ACC112 (cell line): Measurements from ENCODE around the gene CWC22.

Source experiments
- H2AFZ ChIP-seq: fragments of 200-600 bp; sonication (generic); one replicate; pipeline ENCODE4 v1.6.0; 2017; ENCODE audit warnings: antibody characterized with exemption, low read length; ENCODE audit not compliant: unreplicated experiment
- H3K27ac ChIP-seq: fragments of 200-600 bp; sonication (generic); 2 replicates; pipeline ENCODE4 v1.5.1; 2014; ENCODE audit warnings: low read depth, mild to moderate bottlenecking, antibody characterized with exemption, low read length, moderate library complexity
- H3K27me3 ChIP-seq: fragments of 200-600 bp; sonication (generic); 2 replicates; pipeline ENCODE4 v1.6.1; 2014; ENCODE audit warnings: mild to moderate bottlenecking, antibody characterized with exemption, low read length, moderate library complexity, mixed read lengths; ENCODE audit not compliant: insufficient read depth
- H3K36me3 ChIP-seq: fragments of 200-600 bp; sonication (generic); 2 replicates; pipeline ENCODE4 v1.6.1; 2016; ENCODE audit warnings: mild to moderate bottlenecking, antibody characterized with exemption, low read length, moderate library complexity, mixed read lengths; ENCODE audit not compliant: insufficient read depth
- H3K4me1 ChIP-seq: fragments of 200-600 bp; sonication (generic); one replicate; pipeline ENCODE4 v1.6.1; 2016; ENCODE audit warnings: low read length, mixed read lengths; ENCODE audit not compliant: insufficient read depth, unreplicated experiment, control insufficient read depth
- H3K4me3 ChIP-seq: fragments of 200-600 bp; sonication (generic); 2 replicates; pipeline ENCODE4 v1.5.1; 2014; ENCODE audit warnings: mild to moderate bottlenecking, low read depth, low read length
- H3K79me2 ChIP-seq: fragments of 200-600 bp; sonication (generic); one replicate; pipeline ENCODE4 v1.6.0; 2016; ENCODE audit warnings: low read length; ENCODE audit not compliant: control insufficient read depth, unreplicated experiment, insufficient read depth

Gene CWC22

DNA sequence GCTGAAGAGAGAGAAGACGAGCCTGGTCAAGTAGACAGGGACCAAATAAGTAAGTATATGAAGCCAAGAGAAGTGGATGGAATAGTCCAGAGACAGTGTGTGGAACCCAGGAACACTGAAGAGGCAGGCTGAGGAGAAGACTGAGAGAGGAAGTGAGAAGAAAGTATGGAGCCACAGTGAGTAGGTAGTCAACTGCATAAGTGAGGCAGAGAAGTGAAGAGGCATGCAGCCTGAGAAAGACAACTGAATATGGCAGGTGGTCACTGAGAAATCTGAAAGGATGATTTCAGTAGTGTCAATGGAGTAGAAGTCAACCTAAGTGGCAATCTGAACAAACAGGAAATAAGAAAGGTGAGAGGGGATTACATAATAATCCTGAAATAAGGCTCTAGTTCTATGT lies 55.4 kb downstream of the CWC22 start:
- H3K27me3 ChIP-seq, result no peaks in the 10 kb centered on the region
- no peak overlapping the region for H3K27ac ChIP-seq
- H3K36me3 ChIP-seq, result peaks cover 26% of the 10 kb centered on the region
- no peak overlapping the region for H2AFZ ChIP-seq
- no peaks in the 10 kb centered on the region for H3K4me1 ChIP-seq
- H3K79me2 ChIP-seq, result no peaks in the 10 kb centered on the region
- no peak overlapping the region for H3K4me3 ChIP-seq

DNA sequence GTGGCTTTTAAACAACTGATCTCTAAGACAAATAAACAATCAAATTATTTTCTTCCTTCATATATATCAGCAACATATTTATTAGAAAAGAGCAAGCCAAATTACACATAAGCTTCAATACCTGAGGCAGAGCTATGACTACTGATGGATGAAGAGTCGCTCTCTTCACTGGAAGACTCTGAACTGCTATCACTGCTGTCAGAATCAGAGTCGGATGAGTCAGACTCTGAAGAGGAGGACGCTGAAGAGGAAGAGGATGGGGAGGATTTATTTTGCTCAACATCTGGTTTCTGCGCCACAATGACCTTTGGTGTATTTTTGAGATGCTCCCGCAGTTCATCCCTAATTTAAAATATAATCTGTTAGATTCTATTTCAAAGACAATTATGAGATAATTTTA lies 56.7 kb downstream of the CWC22 start:
- Histone ChIP-seq H2AFZ (no peak overlapping the region), H3K27me3 (no peaks in the 10 kb centered on the region), H3K4me3 (no peak overlapping the region), H3K79me2 (no peaks in the 10 kb centered on the region), H3K36me3 (peaks cover 28% of the 10 kb centered on the region), H3K4me1 (no peaks in the 10 kb centered on the region), H3K27ac (no peak overlapping the region)

- Histone ChIP-seq H3K4me3 (no peak overlapping the region), H3K36me3 (peaks cover 33% of the 10 kb centered on the region), H3K4me1 (no peaks in the 10 kb centered on the region), H2AFZ (no peak overlapping the region), H3K27ac (no peak overlapping the region), H3K27me3 (no peaks in the 10 kb centered on the region), H3K79me2 (no peaks in the 10 kb centered on the region)
Measured at GRCh38 chr2:179949438-179949837, 57.7 kb downstream of the CWC22 start.

GRCh38 chr2:179948058-179948457 lies 59.0 kb downstream of the CWC22 start:
- Histone ChIP-seq H3K36me3 (peaks cover 33% of the 10 kb centered on the region), H3K27me3 (no peaks in the 10 kb centered on the region), H3K4me3 (no peak overlapping the region), H3K4me1 (no peaks in the 10 kb centered on the region), H2AFZ (no peak overlapping the region), H3K79me2 (no peaks in the 10 kb centered on the region), H3K27ac (no peak overlapping the region)

- Histone ChIP-seq H3K36me3 (peaks cover 26% of the 10 kb centered on the region), H3K27ac (no peak overlapping the region), H3K4me1 (no peaks in the 10 kb centered on the region), H3K79me2 (no peaks in the 10 kb centered on the region), H3K27me3 (no peaks in the 10 kb centered on the region), H2AFZ (no peak overlapping the region), H3K4me3 (no peak overlapping the region)
Measured at GRCh38 chr2:179946810-179947615, 60.1 kb downstream of the CWC22 start.

DNA sequence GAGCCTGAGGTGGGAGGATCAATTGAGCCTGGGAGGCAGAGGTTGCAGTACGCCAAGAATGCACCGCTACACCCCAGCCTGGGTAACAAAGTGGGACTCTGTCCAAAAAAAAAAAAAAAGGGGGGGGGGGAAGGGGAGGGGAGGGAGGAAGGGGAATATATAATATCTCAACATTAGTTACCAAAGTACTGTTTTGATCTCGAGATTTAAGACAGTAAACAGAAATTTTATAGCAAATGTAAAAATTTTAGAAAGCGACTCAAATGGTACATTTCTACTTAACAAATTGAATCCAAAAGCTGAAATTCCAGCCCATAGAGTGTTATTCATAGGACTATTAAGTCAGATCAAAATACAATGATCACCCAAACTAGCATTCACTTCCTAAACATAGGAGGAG lies 60.8 kb downstream of the CWC22 start:
- H2AFZ ChIP-seq, result no peak overlapping the region
- H3K4me1 ChIP-seq, result no peaks in the 10 kb centered on the region
- H3K27me3 ChIP-seq, result no peaks in the 10 kb centered on the region
- no peaks in the 10 kb centered on the region for H3K79me2 ChIP-seq
- peaks cover 22% of the 10 kb centered on the region for H3K36me3 ChIP-seq
- no peak overlapping the region for H3K4me3 ChIP-seq
- no peak overlapping the region for H3K27ac ChIP-seq

- Histone ChIP-seq H3K4me1 (no peaks in the 10 kb centered on the region), H3K27me3 (no peaks in the 10 kb centered on the region), H3K36me3 (no peaks in the 10 kb centered on the region; the same call in 1 of the 2 replicates), H3K27ac (no peak overlapping the region), H3K4me3 (no peak overlapping the region), H2AFZ (no peak overlapping the region), H3K79me2 (no peaks in the 10 kb centered on the region)
Measured at GRCh38 chr2:179939259-179939658, 67.8 kb downstream of the CWC22 start.

DNA sequence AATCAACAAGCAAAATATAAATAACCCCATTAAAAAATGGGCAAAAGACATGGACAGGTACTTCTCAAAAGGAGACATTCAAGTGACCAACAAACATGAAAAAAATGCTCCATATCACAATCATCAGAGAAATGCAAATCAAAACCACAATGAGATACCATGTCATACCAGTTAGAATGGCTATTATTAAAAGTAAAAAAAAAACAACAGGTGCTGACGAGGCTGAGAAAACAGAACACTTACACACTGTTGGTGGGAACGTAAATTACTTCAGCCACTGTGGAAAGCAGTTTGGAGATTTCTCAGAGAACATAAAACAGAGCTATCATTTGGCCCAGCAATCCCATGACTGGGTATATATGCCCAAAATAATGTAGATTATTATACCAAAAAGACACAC lies 69.1 kb downstream of the CWC22 start:
- H3K27ac ChIP-seq, result no peak overlapping the region
- no peaks in the 10 kb centered on the region for H3K27me3 ChIP-seq
- no peaks in the 10 kb centered on the region for H3K36me3 ChIP-seq
- H3K4me3 ChIP-seq, result no peak overlapping the region
- H3K79me2 ChIP-seq, result no peaks in the 10 kb centered on the region
- H3K4me1 ChIP-seq, result no peaks in the 10 kb centered on the region
- H2AFZ ChIP-seq, result no peak overlapping the region

GRCh38 chr2:179936654-179937053 lies 70.4 kb downstream of the CWC22 start:
- Histone ChIP-seq H3K36me3 (no peaks in the 10 kb centered on the region), H2AFZ (no peak overlapping the region), H3K4me1 (no peaks in the 10 kb centered on the region), H3K27me3 (no peaks in the 10 kb centered on the region), H3K79me2 (no peaks in the 10 kb centered on the region), H3K27ac (no peak overlapping the region), H3K4me3 (no peak overlapping the region)

GRCh38 chr2:179936141-179936540 lies 71.0 kb downstream of the CWC22 start:
- H3K27ac ChIP-seq, result no peak overlapping the region
- H3K27me3 ChIP-seq, result no peaks in the 10 kb centered on the region
- no peaks in the 10 kb centered on the region for H3K36me3 ChIP-seq
- H2AFZ ChIP-seq, result no peak overlapping the region
- no peaks in the 10 kb centered on the region for H3K79me2 ChIP-seq
- no peak overlapping the region for H3K4me3 ChIP-seq
- no peaks in the 10 kb centered on the region for H3K4me1 ChIP-seq

GRCh38 chr2:179932786-179933185 lies 74.3 kb downstream of the CWC22 start:
- Histone ChIP-seq H3K27me3 (no peaks in the 10 kb centered on the region), H3K36me3 (no peaks in the 10 kb centered on the region), H3K4me1 (no peaks in the 10 kb centered on the region), H3K79me2 (no peaks in the 10 kb centered on the region), H3K27ac (no peak overlapping the region), H3K4me3 (no peak overlapping the region), H2AFZ (no peak overlapping the region)
